Measurements from ENCODE around the gene ZFHX3. TPM values are rescaled to one million over a fixed set of nuclear protein-coding genes. Genes with fewer than 3 reads are reported as not detected.
A peak's percentile ranks its signal among the peaks of the same experiment; 100 is the strongest.

ZFHX3 gene
- total RNA-seq, 1 donor from 2014 or later = 8.3 TPM

DNA sequence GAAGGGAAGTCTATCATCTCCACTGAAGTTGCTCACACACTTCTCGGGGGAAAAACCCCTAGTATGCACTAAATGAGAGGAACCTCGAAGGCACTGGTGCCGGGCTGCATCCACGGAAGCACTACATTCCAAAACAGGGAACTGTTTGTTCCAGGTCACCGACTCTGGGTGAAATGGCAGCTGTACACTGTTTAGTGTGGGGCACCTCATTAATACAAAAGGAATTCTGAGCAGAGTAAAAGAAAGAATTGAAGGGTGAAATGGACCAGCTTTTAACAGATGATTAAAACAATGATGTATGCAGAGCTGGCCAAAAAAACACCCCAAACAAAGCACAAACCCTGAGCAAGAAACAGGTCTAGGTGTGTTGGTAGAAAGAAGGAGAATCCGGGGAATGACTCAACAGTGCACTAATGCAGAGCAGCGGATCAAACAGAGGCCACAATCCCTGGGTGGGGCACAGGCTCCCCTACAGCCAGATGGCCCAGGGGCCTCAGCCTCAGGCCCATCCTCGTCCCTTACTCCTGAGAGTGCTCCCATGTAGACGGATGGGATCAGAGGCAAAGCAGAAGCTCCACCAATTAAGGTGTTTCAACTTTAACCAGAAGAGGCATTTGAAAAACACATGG, 161.5 kb downstream of the ZFHX3 start:
- ATAC-seq (ENCODE audit: poor library complexity) = no peak
- intact Hi-C loops (cut with DNase I) = no loop called here
- DNase-seq = no peak

DNA sequence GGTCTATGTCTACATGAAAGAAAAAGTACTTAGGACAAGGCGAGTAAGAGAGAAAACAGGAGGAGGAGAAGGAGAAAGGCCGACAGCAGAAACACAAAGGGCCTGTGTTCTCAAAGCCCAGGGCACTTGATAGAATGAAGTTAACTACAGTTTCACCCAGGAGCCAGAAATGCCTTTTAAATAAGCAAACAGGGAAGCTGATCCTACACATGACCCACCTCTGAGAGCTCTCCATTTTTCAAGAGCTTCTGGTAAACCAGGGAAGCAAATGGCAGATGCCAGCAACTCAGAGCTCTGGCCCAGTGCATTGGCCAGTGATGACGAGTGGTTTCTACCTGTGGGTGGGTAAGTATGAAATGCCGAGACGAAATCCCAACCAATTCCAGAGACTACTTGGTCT, 163.4 kb downstream of the ZFHX3 start:
- DNase-seq (no peak), ATAC-seq (ENCODE audit: poor library complexity) (no peak)
- intact Hi-C loops (cut with DNase I) = no loop called here

DNA sequence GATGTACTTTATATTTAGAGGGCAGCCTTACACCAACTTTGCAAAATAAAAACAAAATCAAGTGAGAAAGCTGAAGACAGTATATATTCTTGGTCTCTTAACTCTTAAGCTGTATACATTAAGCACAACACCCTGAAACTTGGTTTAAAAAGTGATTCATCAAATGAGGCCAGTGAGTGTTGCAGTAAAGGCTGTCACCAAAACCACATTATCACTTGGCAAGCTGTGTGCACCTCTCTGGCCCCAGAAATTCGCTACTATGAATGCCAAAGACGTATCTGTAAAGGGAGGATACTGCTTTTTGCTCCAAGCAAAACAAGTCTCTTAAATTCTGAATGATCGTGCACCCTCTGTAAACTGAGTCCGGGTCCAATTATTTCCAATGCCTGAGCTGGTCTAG, 163.9 kb downstream of the ZFHX3 start:
- intact Hi-C loops (cut with DNase I) = no loop called here
- no peak for ATAC-seq (ENCODE audit: poor library complexity)
- DNase-seq = no peak

DNA sequence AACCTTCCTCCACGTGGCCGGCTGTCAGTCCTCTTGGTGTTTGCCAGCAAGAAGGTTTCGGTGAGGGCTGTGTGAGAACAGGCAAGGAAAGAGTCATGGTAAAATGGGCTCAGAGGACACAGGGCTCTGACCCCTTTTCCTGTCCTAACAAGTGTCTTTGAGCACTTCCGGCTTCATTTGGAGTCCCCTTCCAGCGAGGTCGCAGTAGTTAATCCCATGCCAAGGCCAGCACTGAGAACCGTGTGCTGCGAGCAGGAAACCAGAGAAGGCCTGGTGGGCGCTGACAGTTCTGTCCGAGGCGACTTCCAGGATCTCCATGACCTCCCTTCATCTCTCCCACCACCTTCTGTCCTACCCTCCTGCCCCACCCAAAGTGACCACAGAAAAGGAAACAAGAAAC, 168.1 kb downstream of the ZFHX3 start:
- DNase-seq = no peak
- intact Hi-C loops (cut with DNase I) = no loop called here
- no peak for ATAC-seq (ENCODE audit: poor library complexity)

DNA sequence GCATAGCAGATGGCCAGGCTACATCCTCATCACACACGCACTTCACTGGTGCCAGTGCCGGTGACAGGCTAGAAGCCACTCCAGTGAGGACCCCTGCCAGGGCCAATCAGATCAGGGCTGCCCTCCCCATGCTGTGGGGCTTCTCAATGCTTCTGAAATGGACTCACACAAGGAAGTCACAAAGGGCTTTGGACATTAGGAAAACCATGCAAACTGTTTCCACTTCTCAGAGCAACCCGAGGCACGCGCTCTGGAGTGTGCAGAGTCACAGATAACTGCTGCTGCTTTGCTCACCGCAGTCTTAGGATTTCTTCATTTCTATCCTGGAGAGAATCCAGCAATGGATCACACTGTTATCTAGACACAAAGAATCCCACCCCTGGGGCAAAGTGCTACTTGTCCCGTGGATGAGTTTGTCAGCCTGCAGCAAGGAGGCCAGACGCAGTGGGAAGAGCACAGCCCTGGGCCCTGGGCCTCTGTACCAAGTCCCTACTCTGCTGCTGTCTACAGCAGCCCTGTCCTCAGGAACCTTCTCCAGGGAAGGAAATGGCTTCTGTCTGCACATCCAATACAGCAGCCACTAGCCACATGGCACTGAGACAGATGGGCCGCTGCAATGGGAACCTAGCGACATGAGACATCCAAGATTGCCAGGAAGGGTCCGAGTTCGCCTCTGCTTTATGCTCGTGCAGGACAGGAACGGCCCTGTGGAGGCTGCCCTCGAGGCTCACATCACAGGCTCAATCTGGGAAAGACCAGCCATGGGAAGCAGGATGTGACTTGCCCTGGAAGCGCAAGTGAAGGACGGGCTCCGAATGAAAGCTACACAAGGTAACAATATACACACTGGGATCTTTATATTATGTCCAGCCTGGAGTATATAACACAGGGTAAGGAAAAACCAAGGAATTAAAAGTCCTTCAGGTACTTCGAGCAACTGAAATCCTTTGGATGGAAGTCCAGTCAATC, 169.3 kb downstream of the ZFHX3 start:
- intact Hi-C loops (cut with DNase I) = no loop called here
- ATAC-seq (ENCODE audit: poor library complexity) (peak; percentile 44), DNase-seq (no peak)

DNA sequence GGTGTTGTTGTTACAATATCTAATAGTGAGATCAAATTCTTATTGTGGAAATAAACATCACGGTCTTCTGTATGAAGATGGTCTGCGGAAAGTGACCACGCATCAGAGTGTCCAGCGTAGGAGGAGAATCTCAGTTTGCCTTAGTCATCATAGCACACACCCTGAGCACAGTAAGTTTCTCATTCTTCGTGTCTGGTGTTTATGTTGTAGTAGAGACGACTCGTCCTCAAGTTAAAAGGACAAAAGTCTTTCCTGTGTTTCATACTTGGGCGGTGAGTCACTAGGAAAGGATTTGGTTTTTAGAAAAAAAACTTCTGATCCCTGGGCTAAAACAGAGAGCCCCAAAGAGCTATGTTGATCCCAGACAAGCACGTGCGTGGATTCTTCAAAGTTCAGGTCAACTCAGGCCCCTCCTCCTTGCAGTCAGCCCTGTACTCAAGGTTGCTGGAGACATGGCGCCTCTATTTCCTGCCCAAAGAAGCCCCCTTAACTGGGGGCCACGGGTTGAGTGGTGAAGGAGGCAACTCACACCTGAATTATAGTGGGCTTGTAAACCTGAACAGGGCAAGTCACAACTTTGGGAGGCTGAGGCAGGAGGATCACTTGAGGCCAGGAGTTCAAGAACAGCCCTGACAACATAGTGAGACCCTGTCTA, 170.4 kb downstream of the ZFHX3 start:
- intact Hi-C loops (cut with DNase I) = no loop called here
- DNase-seq (no peak), ATAC-seq (ENCODE audit: poor library complexity) (peak; percentile 32)

DNA sequence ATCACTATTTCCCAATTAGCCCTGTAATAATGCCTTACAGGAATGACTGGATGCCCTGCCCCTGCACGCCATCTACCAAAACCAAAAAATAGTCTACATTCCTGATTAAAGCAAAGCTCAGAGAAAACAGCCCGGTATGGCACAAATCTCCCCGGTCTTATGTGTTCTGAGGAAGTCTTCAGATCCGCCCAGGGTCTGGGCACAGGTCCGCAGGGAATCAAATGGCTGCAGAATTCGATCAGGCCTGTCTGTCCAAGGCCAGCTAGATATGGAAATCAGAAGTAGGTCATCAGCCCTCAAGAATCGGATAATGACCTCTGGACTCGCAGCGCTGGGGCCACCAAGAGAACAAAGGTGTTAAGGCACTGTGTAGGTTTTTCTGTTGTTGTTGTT, 171.0 kb downstream of the ZFHX3 start:
- no peak for DNase-seq
- no peak for ATAC-seq (ENCODE audit: poor library complexity)
- intact Hi-C loops (cut with DNase I) = no loop called here

DNA sequence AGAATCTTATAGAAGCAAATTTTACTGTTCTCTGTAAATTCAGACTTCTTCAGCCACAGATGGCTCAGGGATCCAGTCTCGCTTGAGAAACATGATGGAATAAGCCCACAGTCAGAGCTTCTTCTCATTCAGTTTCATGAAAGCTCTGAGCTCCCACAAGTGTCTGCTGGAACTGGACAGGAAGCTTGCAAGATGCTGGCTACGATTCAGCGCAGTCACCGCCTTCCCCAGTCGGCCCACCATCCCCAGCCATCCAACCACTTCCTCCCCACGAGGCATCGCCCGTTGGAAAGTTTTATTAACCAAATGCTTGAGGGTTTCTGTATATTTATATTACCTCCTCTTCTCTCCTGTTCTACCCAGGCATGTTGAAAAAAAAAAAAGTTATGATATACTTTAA, 171.7 kb downstream of the ZFHX3 start:
- intact Hi-C loops (cut with DNase I) = no loop called here
- peak; percentile 81 for DNase-seq
- peak; percentile 85 for ATAC-seq (ENCODE audit: poor library complexity)

DNA sequence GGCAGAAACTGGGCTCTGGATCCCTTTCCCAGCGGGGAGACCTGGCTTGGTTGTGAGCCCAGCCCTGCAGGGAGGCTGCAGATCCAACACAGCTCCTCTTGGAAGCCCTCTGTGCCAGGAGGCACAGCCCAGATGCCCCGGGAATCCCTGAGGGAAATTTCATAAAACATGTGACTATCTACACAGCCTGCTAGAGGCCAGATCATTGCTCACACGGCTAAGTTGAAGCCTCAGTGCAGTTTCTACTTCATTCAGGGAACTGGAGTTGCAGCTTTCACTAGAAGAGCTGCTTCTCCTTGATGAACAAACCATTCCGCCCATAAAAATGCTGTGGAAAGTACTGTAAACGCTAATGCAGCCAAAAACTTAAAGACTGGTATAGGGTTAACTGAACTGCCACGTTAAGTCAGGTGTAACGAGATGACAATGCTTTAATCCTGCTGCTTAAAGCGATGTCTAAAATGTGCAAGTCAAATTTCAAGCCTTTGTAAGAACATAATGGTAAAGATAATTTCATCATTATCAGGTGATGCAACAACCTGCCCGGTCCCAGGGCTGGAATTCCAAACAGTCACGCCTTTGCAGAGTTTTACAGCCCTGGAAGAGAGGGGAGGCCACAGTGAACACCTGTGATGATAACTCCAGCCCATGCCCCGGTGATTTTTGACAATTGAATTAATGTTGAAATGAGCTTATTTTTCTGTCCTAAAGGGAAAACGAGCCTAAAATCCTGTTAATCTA, 172.5 kb downstream of the ZFHX3 start:
- ATAC-seq (ENCODE audit: poor library complexity) = no peak
- no peak for DNase-seq
- intact Hi-C loops (cut with DNase I) = no loop called here

DNA sequence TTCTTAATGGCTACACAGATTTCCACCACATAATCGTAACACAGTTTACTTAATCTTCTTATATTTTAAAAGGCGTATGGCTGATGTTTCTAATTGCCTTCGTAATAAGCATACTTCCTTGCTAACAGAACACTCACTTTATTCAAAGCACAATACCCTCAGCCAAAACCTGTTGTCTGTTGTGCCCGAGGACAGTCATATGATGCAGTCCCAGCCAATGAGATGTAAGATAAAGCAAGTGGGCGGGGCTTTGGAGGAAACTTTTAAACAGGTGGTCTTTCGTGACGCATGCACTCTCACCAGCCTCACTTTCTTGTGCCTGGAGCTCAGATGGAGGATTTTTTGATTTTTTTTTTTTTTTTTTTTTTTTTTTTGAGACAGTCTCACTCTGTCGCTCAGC, 174.1 kb downstream of the ZFHX3 start:
- ATAC-seq (ENCODE audit: poor library complexity) (no peak), DNase-seq (no peak)
- intact Hi-C loops (cut with DNase I) = no loop called here

DNA sequence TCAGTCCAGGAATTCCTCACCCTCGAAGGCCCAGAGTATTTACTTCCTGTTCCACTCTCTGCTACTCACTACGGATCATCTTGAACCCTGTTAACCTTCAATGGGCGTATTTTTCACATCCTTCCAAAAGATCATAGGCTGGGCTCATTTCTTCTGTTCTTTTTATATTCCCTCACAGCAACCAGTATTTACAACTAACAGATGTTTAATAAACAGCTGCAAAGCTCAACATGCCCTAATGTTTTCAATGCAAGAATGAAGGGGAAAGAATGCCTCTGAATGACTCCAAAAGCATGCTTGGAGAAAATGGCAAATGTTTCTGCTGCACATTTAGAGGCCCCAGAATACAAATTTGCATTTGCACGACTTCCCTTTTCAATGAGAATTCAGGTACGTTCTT, 174.9 kb downstream of the ZFHX3 start:
- intact Hi-C loops (cut with DNase I) = no loop called here

DNA sequence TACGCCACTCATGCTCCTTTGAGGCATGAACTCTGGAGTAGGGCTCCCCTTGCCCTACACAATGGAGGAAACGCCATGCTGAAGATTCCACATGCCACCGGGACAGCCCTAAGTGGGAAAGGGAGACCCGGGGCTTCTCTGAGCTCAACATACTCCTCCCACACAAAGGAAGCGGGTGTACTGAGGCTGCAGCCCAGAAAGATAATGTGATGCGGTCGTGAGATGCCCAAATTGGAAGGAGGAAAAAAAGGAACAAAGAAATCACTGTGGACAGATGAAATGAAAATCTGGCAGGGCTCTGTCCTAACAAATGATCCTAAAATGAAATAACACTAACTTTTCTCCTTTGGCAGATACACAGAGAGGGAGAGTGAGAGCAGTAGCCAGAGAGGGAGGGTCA, 182.1 kb downstream of the ZFHX3 start:
- intact Hi-C loops (cut with DNase I) = no loop called here
- DNase-seq (no peak), ATAC-seq (ENCODE audit: poor library complexity) (no peak)

More for the DNA sequence above, 174.9 kb downstream of the ZFHX3 start:
- no peak for ATAC-seq (ENCODE audit: poor library complexity)
- DNase-seq = no peak

DNA sequence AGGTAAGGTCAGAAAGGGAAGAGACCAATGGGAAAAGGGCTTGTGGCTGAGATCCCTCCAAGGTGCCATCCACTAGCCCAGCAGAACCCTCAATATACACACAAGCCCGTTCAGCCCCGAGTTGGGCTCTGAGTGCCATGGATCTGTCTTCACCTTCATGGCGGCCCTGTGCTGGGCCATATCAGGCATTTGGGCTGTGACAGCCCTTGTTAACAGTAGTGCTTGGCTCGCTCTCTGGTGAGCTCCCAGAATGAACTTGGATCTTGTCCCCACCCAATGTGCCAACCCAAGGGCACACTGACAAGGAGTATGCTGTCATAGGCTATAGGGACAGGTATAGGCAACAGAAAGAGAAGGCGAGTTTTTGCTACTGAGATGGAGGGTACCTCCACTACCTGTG, 182.7 kb downstream of the ZFHX3 start:
- DNase-seq = no peak
- ATAC-seq (ENCODE audit: poor library complexity) = no peak
- intact Hi-C loops (cut with DNase I) = no loop called here

DNA sequence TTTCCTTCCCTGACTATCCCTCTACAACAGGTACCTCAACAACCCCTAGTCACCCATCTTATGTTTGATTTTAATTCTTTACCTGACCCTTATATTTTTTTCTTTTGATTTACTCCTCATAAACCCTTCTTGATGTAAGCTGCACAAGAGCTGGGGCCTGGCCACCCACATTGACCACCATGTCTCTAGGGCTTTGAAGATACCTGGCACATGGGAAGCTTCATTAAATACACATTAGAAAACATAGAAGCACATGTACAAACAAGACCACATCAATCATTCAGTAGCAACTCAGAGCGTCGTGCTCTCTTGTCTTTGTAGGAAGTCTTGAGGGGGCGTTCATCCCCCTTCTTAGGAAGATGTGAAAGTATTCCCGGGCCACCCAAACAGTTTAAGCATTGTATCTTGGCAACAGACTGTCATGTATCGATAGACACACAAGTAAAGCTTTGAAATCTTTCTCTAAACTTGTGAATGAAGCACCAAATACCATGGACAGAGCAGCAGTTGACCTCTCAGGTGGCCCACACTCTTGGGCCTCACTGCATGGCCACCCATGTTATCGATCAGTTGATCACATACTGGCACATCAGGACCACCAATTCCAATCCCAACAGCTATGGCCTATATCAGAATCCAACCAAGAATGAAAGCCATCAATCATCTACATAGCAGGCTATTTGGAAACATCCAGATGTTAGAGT, 183.6 kb downstream of the ZFHX3 start:
- DNase-seq = no peak
- ATAC-seq (ENCODE audit: poor library complexity) = no peak
- intact Hi-C loops (cut with DNase I) = no loop called here

DNA sequence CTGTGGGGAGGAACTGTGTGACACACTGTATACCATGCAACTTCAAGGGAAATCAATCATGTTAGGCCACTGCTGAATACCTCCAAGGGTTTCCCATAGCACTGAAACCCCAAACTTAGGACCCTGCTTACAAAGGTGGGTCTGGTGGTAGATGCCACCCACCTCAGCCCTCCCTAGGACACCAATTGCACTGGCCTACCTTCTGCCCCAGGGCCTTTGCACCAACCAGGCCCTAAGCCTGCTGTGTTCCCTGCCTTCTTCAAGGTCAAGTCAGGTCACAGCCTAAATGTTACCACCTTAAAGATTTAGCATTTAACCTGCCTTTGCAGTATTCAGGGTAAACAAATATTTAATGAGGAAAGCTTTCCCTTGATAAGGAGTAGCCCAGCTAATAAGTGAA, 185.8 kb downstream of the ZFHX3 start:
- DNase-seq (no peak), ATAC-seq (ENCODE audit: poor library complexity) (no peak)
- intact Hi-C loops (cut with DNase I) = no loop called here

DNA sequence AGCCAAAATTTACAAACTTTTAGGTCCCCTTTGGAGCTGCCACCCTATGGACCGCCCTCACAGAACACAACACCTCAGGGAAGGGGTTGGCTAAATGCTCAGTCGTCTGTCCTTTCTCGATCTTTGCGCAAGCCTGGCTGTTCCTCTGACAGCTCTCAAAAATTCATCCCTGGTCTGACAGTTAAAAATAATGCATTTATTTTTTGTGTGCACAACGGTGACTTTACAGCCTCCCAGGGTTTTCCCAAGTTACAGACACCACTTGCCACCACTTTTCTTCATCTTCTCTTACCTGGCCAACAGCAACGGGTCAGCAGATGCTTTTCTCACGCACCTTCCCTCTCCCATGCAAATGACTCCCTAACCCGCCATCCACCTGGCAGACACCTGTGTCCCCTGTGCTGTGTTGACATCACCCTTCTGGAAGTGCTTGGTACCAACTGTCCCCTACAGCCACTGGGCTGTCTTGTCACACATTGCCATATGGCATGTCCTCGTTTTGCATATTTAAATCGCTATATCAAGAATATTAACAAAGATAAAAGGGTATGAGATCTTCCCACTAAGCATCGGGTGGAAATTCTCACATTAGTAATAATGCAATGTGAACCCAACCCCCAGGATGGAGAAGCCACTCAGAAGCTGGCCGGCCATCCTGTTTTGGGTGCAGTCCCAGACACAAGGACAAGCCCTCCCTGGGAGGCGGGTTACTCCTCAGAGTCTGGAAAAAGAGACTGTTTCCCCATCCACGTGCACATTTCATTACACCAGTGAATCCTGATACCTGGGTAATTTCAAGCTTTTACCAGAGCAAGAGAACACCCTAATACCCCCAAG, 187.0 kb downstream of the ZFHX3 start:
- peak; percentile 50 for DNase-seq
- intact Hi-C loops (cut with DNase I) = no loop called here
- ATAC-seq (ENCODE audit: poor library complexity) = peak; percentile 62

DNA sequence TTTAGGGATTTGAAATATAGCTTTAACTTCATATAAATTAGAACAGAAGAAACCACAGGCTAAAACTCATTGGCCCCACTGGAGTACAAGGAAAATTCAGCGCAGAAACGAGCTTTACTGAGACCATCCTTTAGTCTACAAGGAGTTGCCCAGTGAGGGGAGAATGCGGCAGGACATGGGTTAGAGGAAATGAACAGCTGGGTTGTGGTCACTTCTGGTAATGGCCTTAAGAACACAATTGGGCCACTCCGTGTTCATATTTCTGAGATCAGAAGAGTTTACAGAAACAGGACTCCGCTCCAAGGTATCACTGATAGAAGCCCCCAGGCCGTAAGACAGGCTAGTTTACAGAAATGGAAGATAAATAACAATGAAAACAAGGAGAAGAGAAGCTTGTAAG, 188.3 kb downstream of the ZFHX3 start:
- no peak for DNase-seq
- no peak for ATAC-seq (ENCODE audit: poor library complexity)
- intact Hi-C loops (cut with DNase I) = no loop called here

All from Right ventricle myocardium superior (tissue), 1 donor.